CD4-positive, alpha-beta T cell treated with Interleukin-1 beta for 1 hour (primary cell): Measurements from ENCODE around the gene CNBP.
"Not testable (repeated sequence)": the region's sequence is repeated elsewhere in the genome, so short reads cannot be mapped to it uniquely, and the experiment has no call there.

Experiments used
- DNase-seq, 2 donors: peaks; one replicate each; pipeline ENCODE4 v3.0.0-alpha.2; 2020 to 2022

Gene CNBP

DNA sequence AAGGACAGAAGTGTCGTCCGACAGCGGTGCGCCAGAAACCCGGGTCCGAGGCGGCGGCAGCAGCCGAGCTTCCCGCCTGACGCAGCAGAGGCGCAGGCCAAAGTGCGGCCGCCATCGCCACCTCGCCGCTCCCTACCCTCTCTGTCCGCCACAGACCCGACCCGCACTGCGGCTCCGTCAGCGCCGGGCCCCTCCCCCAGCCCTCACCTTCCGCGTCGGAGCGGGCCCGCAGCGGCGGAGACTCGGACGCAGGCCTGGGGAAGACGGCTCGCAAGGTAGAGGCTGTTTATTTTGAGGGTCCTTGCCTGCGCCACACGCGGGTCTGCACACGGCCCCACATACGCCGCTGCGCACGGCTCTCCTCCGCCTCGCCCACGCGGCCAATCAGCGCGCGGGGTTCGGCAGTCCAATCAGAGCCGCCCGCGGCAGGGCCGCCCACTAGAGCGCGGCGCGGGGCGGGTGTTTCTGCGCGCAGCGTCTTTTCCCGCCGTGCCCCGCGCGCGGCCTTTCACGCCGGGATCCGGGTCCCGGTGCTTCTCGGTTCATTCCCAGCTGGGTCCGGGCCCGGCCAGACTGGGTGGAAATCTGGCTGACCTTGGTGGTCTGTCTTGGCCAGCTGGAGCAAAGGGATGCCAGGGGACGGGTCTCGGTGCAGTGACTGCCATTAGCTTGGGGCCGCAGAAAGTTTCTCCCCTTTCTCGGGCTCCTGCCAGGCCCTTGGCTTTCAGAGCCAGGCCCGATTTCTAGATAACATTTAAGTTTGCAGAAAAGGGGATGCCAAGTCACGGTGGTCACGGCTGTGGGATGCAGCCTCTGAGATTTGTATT lies at the start of gene CNBP:
Gene CNBP (minus strand): TSS at position 328 of the 827 bp plus-strand sequence. CDS start 12,139 bp downstream, outside the sequence.
- DNase-seq: peak; percentile 92 to 93

DNA sequence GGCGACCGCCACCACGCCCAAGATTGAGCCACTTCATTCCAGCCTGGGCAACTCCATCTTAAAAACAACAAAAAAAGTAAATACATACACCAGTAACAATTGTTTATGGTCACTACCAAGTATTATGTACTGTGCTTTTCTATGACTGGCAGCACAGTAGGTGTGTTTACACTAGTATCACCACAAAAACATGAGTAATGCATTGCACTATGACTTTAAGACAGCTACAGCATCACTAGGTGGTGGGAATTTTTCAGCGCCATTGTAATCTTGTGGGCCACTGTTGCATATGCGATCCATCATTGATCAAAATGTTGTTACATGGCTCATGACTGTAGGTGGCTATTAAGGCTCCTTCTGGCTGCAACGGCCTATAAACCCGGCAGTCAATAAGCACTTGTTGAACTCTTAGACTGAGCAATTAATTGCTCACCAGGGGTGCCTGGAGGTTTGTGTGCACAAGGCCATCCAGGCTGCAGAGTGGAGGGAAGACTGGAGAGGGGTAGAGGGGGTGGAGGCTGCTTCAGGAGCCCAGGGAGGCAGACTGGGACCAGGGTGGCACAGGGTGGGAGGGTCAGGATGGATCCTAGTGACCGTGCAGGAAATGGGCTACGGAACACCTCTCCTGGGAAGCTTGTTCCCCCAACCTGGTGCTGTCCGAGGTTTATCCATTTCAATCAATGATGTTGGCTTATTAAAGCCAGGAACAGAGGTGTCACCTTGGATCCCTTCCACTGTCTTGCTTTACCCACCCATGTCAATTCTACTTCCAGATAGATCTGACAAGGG lies 47.8 kb upstream of the CNBP start:
- DNase-seq: no peak

DNA sequence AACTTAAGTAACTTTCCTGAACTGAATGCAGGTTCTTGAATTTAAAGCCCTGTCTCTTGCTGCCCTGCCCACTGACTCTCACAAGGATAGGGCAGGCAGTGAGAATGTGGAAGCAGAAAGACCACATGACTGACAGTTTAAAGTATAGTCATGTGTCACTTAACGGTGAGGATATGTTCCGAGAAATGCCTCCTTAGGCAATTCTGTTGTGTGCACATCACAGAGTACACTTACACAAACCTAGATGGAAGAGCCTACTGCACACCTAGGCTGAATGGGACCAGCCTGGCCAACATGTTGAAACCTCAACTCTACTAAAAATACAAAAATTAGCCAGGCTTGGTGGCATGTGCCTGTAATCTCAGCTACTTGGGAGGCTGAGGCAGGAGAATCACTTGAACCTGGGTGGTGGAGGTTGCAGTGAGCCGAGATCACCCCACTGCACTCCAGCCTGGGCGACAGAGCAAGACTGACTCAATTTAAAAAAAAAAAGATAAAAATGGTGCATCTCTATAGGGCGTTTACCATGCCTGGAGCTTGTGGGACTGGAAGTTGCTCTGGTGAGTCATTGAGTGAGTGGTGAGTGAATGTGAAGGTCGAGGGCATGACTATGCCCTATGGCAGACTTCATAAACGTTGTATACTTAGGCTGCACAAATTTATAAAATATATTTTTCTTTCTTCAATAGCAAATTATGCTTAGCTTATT lies 46.8 kb upstream of the CNBP start:
- DNase-seq: peak in 1 of 2 donors; percentile 66

DNA sequence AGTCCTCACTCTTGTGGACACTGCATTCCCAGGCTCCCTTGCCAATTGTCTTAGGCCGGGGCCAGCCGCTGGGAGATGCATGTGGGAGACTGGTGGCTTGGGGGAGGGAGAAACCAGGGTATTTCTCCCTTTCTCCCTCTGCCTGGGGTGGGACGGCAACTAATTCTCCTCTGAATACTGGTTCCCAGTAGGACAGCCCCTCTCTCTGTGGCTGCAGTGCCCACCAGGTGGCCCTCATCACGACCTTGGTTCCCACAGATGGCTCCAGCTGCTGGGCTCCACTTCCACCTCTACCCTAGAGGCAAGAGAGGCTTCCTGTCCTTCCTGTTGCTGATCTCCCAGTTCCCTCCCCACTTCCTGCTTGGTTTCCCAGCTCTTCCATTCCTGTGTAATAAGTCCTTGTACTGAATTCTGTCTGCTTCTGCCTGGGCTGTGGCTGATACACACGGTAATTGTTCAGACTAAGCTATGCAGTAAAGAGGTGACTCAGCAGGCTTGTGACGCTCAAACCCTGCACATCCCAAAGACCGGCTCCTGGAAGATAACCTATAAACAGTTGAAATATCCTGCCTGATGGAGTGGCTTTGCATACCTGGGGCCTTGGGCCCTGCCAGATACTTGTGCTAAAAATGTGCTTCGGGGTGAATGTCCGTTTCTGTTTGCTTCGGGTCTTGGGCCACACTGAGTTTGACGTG lies 45.3 kb upstream of the CNBP start:
- no peak for DNase-seq

DNA sequence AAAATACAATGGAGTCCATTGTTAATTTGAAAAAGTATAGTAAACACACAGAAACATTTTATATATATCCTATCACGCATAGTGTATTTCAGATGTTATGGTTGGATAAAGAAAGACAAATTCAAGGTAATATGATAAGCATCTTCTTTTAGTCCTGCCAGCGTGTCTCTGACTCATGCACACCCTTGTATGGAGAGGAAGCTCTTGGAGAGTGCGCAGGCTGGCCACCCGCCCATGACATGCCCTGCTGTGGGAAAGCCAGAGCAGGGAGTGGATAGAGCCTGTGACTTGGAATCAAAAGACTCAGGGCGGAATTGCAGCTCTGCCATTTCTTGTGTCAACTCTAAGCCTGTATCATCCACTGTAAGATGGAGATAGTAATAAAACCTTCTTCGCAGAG lies 42.7 kb upstream of the CNBP start:
- peak in 1 of 2 donors; percentile 61 for DNase-seq

DNA sequence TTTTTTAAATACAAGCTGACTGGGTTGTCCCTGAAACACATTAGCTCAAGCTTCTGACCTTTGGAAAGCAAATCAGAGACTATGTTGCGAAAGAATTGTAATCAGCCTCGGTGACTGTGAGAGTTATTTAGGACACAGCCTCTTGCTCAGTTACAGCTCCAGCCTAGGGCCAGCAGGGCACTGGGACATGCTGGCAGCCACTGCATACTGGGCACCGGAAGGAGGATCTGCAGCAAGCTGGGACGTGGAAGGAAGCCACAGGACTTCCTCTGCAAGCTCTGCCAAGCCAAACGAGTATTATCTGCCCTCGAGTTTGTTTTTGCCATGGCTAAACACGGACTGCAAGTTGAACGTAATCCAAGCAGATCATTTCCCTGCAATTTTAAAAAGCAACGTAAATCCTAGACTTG lies 41.3 kb upstream of the CNBP start:
- peak; percentile 7 to 63 for DNase-seq

DNA sequence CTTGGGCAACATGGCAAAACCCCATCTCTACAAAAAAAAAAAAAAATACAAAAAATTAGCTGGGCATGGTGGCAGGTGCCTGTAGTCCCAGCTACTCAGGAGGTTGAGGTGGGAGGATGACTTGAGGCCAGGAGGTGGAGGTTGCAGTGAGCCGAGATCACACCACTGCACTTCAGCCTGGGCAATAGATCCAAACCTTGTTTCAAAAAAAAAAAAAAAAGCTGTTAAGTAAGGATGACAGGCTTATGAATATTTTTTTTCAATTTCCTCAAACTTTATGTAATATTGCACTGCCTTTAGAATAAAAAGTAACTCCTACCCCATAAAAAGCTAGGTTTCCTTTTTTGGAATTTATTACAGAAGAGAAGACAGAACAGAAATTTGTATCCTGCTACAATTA lies 40.7 kb upstream of the CNBP start:
- not testable (repeated sequence) for DNase-seq

DNA sequence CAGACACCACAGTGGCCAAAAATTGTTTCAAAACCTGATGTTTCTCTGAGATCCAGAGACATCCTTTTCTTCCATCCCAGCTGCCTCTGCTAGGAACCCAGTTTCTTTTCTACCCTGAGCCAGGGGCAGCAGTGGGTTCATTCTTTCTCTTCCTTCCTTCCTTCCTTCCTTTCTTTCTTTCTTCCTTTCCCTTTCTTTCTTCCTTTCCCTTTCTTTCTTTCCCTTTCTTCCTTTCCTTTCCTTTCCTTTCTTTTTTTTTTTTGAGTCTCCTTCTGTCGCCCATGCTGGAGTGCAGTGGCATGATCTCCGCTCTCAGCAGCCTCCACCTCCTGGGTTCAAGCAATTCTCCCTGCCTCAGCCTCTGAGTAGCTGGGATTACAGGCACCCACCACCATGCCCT lies 35.0 kb upstream of the CNBP start:
- no peak for DNase-seq

DNA sequence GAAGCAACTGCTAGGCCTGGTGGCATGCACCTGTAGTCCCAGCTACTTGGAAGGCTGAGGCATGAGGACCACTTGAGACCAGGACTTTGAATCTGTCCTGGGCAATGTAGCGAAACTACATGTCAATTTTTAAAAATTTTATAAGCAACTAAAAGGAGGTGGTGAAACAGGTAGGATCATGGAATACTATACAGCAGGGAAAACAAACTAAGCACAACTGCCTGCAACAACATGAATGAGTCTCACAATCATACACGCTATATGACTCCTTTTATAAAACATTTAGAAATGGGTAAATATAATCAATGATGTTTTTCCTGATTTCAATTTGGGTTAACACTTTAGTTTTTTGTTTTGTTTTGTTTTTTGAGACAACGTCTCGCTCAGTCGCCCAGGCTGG lies 29.5 kb upstream of the CNBP start:
- DNase-seq: no peak

DNA sequence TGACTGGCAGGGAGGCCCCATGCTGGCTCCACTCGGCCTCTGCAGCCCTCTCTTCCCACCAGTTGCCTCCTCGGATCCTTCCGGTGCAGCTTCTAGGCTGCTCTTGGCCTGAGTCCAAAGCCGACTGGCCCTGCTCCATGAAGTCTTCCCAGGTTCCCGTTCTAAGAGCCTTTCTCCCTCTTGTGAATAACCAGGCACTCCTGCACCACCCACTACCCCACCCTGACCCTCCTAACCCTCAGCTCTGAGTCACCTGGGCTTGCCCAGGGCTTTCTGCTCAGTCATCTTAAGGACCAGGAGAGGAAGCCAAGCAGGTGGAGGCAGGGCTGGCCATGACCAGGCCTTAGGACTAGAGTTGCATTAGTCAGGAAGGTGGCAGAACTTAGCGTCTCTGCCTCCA lies 28.1 kb upstream of the CNBP start:
- peak in 1 of 2 donors; percentile 30 for DNase-seq

DNA sequence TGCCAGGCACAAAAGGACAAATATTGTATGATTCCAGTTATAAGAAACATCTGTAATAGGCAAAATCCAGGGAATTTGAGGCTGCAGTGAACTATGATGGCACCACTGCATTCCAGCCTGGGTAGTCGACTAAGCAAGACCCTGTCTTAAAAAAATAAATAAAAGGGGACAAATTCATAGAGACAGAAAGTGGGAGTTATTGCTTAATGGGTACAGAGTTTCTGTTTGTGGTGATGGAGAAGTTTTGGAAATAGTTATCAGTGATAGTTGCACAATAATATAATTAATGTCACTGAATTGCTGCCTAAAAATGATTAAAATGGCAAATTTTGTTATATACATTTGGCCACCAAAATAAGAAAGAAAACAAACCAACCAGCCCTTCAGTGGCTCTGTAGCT lies 27.6 kb upstream of the CNBP start:
- no peak for DNase-seq

DNA sequence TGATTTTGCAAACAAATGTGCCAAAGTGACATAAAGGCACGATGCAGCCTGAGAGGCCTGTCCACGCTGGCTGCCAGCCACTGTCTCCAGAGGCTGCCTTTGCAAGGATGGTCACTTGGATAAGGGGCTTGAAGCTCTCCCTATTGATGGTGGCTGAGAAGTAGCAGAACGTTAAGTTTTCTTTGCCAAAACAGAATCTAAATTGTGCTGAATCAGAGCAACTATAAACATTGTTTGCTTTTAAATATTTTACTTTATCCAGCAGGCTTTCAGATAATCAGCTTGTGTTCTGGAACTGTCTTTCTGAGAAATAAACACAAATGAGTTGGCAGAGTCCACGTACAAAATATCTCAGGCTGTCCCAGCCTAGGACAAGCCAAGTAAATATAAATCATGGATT lies 23.8 kb upstream of the CNBP start:
- no peak for DNase-seq

DNA sequence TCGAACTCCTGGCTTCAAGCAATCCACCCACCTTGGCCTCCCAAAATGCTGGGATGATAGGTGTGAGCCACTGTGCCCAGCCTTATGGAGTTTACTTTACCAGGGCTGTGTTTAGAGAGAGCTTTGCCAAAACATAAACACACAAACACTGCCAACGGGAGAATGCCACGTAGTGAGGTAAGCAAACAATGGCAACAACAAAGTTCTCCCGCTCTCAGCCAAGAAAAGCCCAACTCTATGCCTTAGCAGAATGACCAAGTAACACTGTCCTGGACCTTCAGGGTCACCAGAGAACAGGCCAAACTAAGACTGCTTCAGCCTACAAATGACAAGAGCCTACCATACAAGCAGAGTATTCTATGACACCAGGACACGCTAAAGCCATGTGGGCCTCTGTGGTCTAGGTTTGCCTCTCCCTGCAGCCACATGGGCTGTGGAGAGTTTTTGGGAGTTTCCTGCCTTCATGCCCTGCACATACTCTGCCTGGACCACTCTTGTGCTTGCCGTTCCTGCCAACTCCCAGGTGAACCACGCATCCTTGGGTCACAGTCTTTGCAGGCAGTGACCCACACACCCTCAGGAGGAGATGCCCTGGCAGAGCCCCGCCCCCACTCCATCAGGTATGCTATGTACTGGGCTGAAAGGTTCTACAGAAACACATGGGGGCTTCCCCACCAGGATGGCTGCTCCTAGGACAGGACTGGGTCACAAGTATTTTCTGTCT lies 21.6 kb upstream of the CNBP start:
- no peak for DNase-seq

DNA sequence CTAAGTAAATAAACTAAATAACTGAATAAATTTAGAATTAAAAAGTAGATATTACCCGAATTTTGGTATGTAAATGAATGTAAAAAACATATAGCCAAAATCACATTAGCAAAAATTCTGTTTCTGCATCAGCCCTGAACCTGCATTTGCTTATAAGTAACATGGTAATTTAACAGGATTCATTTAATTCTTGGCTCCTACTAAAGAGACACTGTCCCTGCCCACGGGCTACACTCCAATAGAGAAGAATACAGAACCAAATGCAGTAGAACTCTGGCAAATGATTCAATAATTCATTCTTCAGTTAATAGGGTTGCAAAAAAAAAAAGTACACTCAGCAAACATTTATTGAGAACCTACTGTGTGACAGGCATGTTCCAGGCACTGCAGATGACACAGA lies 20.8 kb upstream of the CNBP start:
- no peak for DNase-seq

DNA sequence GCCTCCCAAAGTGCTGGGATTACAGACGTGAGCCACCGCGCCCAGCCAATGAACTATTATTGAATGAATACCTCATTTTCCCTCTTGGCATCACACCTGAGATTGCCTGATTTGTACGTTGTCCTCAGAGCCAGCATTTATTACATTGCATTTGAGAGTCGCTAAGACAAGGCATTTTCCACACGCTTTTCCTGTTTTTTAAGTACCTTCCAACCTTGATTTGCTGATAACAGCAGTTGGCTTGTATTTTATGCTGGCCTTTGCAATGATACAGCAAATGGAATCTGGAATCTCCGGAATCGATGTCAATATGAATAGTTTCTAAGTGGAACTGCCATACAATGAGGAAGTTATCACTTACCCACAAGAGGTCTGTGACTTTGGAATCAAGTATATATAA lies 15.7 kb upstream of the CNBP start:
- no peak for DNase-seq

DNA sequence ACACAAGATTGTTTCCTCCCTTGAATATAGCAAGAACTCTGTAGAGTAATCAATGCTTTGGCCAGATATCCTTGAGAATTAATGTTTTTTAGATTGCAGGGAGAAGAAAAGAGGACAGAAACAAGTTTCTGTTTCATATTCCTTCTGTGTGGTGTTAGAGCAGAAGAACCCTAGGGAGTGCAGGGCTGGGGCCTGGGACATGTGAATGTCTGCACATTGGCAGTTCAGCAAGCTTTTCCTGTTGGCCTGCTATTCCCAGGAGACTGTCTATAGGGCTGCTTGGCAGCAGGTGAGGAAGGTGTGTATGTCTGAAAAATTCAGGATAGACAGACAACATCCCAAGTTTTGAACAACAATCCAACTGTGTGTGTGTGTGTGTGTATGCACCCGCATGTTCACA lies 13.6 kb upstream of the CNBP start:
- no peak for DNase-seq

DNA sequence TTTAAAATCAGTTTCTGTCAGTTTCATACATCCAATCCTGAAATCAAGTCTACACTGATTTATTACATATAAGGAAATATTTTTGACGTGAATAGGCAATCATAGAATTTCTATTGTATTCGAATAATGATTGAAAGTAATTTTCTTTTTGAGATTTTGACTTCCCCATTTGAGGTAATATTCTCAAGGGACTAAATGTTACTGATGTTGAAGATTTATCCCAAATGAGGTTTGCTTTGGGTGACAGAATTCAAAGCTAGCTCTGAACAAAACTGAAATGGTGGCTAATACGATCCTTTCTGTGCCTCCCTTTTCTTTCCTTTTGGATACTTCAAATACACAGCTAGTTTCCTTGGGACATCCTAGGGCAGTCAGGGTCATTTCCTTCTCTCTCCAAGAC lies 12.9 kb upstream of the CNBP start:
- DNase-seq: no peak

DNA sequence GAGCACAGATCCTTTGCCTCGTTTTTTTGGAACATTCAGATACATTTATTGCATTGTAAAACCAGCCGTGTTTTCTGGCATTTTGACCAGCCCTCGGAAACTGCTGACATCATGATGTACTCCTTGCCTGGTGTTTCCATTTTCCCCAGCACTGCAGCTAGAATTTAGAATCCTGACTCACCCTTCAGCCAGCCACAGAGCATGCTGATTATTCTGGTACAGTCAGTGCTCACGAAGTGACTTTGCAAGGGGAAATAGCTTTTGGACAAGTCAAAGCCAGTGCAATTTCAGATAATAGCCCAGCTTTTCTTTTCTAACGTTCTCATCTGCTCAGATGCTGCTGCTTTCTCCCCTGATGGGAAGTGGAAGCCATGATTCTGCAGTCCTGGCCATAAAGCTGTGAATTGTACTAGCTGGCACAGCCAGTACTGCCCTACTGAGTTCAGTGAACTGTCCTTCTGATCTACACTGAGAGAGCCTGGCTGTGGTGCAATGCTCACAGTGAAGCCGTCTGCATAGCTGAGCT lies 12.1 kb upstream of the CNBP start:
- DNase-seq: peak in 1 of 2 donors; percentile 33

DNA sequence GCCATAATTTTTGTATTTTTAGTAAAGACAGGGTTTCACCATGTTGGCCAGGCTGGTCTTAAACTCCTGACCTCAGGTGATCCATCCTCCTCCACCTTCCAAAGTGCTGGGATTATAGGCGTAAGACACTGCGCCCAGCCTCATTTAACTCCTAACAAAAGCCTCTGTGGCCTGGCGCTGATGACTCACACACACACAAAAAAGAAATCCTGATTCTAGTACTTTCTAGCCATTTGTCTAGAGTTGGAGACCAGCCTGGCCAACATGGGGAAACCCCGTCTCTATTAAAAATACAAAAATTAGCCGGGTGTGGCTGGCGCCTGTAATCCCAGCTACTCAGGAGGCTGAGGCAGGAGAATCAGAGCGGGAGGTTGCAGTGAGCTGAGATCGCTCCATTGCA lies 6.1 kb upstream of the CNBP start:
- not testable (repeated sequence) for DNase-seq

DNA sequence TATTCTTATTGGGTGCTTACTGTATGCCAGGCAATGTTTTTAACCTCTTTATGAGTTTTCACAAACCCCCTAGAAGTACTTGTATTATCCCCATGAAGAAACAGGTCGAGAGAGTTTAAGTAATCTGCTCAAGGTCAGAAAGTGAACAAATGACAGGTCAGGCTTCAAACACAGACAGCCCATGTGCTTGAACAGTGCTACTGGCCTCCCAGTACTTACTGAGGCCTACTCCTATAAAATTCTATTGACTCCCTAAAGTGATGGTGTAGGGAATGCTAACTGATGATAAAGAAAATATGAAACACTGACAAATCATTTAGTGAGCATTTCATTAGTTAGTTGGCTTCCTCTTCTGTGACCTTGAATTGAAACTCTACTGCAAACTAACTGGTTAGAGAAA lies 4.2 kb upstream of the CNBP start:
- DNase-seq: no peak

DNA sequence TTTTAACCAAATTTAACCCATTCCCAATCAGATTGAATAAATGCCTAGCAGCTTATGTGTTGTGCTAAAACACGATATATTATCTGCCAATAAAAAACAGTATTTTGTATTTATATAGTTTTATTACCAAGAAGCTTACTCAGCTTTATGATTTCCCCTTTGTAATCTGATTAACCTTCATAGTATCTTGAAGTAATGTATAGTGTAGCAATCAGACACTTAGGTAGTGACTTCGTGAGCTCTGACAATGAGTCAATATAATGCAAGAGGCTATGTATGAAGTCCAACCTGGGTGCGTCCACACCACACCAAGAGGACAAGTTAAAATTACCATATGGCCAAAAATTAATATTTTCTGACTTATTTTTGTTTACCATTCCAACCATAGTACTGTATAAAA lies 2.1 kb upstream of the CNBP start:
- DNase-seq: no peak
